ENCODE results near the gene RAB8A. TPM values are rescaled to one million over a fixed set of nuclear protein-coding genes. Genes with fewer than 3 reads are reported as not detected.

The RAB8A gene
- total RNA-seq, 1 experiment from 2014 or later, result 108 TPM

- Mint-ChIP-seq H3K27ac (ENCODE audit: unreplicated experiment) (peak overlapping the region; percentile 91), H3K4me3 (ENCODE audit: unreplicated experiment) (no peak overlapping the region), H3K27me3 (ENCODE audit: insufficient read depth, unreplicated experiment) (no peaks in the 10 kb centered on the region), H3K4me1 (ENCODE audit: low read depth, unreplicated experiment) (peaks cover 41% of the 10 kb centered on the region), H3K36me3 (ENCODE audit: insufficient read depth, unreplicated experiment) (peaks cover 100% of the 10 kb centered on the region), H3K9me3 (ENCODE audit: unreplicated experiment) (no peaks in the 10 kb centered on the region)
- Histone ChIP-seq H3K27me3 (replicated peaks; ENCODE audit: control insufficient read depth, insufficient read depth, low read length) (no peaks in the 10 kb centered on the region), H3K4me1 (peaks cover 84% of the 10 kb centered on the region), H3K36me3 (ENCODE audit: control insufficient read depth, insufficient read depth, low read length) (peaks cover 8% of the 10 kb centered on the region), H3K9me3 (0 out of 2 replicates have a peak, but pooled peaks cover 3% of the 10 kb centered on the region), H3K4me3 (ENCODE audit: low read depth, low read length) (no peak overlapping the region)
- ChIA-PET CTCF (no interaction called here), POLR2A (interaction anchor here (0.7 to 1.3 kb wide), 2 partner anchors 14 to 90 kb away, joined by 4 to 7 read pairs; no protein-coding TSS in a partner anchor)
- intact Hi-C loops (cut with micrococcal nuclease; ENCODE audit: unreplicated experiment), result no loop called here
- TF ChIP-seq, protein P1, sequence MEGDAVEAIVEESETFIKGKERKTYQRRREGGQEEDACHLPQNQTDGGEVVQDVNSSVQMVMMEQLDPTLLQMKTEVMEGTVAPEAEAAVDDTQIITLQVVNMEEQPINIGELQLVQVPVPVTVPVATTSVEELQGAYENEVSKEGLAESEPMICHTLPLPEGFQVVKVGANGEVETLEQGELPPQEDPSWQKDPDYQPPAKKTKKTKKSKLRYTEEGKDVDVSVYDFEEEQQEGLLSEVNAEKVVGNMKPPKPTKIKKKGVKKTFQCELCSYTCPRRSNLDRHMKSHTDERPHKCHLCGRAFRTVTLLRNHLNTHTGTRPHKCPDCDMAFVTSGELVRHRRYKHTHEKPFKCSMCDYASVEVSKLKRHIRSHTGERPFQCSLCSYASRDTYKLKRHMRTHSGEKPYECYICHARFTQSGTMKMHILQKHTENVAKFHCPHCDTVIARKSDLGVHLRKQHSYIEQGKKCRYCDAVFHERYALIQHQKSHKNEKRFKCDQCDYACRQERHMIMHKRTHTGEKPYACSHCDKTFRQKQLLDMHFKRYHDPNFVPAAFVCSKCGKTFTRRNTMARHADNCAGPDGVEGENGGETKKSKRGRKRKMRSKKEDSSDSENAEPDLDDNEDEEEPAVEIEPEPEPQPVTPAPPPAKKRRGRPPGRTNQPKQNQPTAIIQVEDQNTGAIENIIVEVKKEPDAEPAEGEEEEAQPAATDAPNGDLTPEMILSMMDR (IDR thresholded peaks at IDR 0.05; ENCODE audit: insufficient read depth in 1 of 2, low read depth in 1 of 2, low read length in 1 of 2, severe bottlenecking in 1 of 2, unreplicated experiment in 1 of 2), result no peak
- no peak for DNase-seq
- no TSS peak for BruUV-seq (replicated peaks)
Measured at GRCh38 chr19:16091546-16092475, 19.9 kb upstream of the RAB8A start.

- CTCF ChIA-PET, result interaction anchor here (0.6 to 1.1 kb wide), 5 partner anchors 9 to 87 kb away, joined by 3 to 7 read pairs (median 4); partner anchors contain the start of gene TPM4
- Mint-ChIP-seq H3K9me3 (ENCODE audit: unreplicated experiment) (no peaks in the 10 kb centered on the region), H3K27me3 (ENCODE audit: insufficient read depth, unreplicated experiment) (no peaks in the 10 kb centered on the region), H3K4me1 (ENCODE audit: low read depth, unreplicated experiment) (peaks cover 42% of the 10 kb centered on the region), H3K4me3 (ENCODE audit: unreplicated experiment) (peak overlapping the region; percentile 56), H3K27ac (ENCODE audit: unreplicated experiment) (peak overlapping the region; percentile 91), H3K36me3 (ENCODE audit: insufficient read depth, unreplicated experiment) (peaks cover 100% of the 10 kb centered on the region)
- Histone ChIP-seq H3K27me3 (replicated peaks; ENCODE audit: control insufficient read depth, insufficient read depth, low read length) (no peaks in the 10 kb centered on the region), H3K9me3 (0 out of 2 replicates have a peak, but pooled peaks cover 3% of the 10 kb centered on the region), H3K4me3 (ENCODE audit: low read depth, low read length) (no peak overlapping the region), H3K36me3 (ENCODE audit: control insufficient read depth, insufficient read depth, low read length) (peaks cover 8% of the 10 kb centered on the region), H3K4me1 (peaks cover 83% of the 10 kb centered on the region)
- BruUV-seq (replicated peaks), result no TSS peak
- TF ChIP-seq, protein P1 (IDR thresholded peaks at IDR 0.05; ENCODE audit: insufficient read depth in 1 of 2, low read depth in 1 of 2, low read length in 1 of 2, severe bottlenecking in 1 of 2, unreplicated experiment in 1 of 2), result no peak
- intact Hi-C loops (cut with micrococcal nuclease; ENCODE audit: unreplicated experiment), result no loop called here
- POLR2A ChIA-PET, result interaction anchor here (0.5 to 1.6 kb wide), 13 partner anchors 8 to 268 kb away, joined by 3 to 7 read pairs (median 4); partner anchors contain the start of genes AP1M1, FAM32A and TPM4
- peak; percentile 54 to 70 for DNase-seq
Measured at GRCh38 chr19:16094360-16095070, 17.2 kb upstream of the RAB8A start.

DNA sequence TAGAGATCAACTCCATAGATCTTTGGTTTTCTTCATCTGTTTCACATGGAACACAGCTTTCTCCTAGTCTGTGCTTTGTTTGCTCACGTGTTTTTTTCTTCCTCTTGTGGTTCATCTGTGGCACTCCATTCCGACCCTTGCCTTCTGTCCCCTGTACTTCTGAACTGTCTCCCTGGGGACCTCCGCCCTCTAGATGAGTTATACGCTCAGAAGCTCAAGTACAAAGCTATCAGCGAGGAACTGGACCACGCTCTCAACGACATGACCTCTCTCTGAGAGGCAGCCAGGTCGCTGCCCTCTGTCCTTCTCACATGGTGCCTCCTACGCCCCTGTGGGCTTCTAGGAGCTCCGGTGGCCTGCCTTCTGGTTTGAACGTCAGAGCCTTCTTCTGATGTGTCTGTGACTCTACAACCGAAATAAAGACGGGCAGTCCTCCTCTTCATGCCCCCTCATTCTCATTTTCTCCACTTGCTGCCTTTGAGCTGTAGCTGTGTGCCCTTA, 16.6 kb upstream of the RAB8A start:
- TF ChIP-seq, protein P1 (IDR thresholded peaks at IDR 0.05; ENCODE audit: insufficient read depth in 1 of 2, low read depth in 1 of 2, low read length in 1 of 2, severe bottlenecking in 1 of 2, unreplicated experiment in 1 of 2), result no peak
- H3K27me3 ChIP-seq (replicated peaks; ENCODE audit: control insufficient read depth, insufficient read depth, low read length), result no peaks in the 10 kb centered on the region
- no peak for DNase-seq
- Mint-ChIP-seq H3K27ac (ENCODE audit: unreplicated experiment) (peak overlapping the region; percentile 91), H3K4me3 (ENCODE audit: unreplicated experiment) (peak overlapping the region; percentile 56), H3K27me3 (ENCODE audit: insufficient read depth, unreplicated experiment) (no peaks in the 10 kb centered on the region), H3K4me1 (ENCODE audit: low read depth, unreplicated experiment) (peaks cover 47% of the 10 kb centered on the region), H3K36me3 (ENCODE audit: insufficient read depth, unreplicated experiment) (peaks cover 100% of the 10 kb centered on the region), H3K9me3 (ENCODE audit: unreplicated experiment) (no peaks in the 10 kb centered on the region)
- 0 out of 2 replicates have a peak, but pooled peaks cover 3% of the 10 kb centered on the region for H3K9me3 ChIP-seq
- CTCF ChIA-PET, result interaction anchor here (0.9 to 1.1 kb wide), 2 partner anchors 19 to 53 kb away, joined by 3 to 7 read pairs; partner anchors contain the start of gene TPM4
- H3K4me3 ChIP-seq (ENCODE audit: low read depth, low read length), result no peak overlapping the region
- POLR2A ChIA-PET, result interaction anchor here (0.6 to 1.6 kb wide), 13 partner anchors 7 to 269 kb away, joined by 3 to 7 read pairs (median 4); partner anchors contain the start of genes AP1M1, FAM32A and TPM4
- intact Hi-C loops (cut with micrococcal nuclease; ENCODE audit: unreplicated experiment), result no loop called here
- H3K4me1 ChIP-seq, result peaks cover 85% of the 10 kb centered on the region
- H3K36me3 ChIP-seq (ENCODE audit: control insufficient read depth, insufficient read depth, low read length), result peaks cover 8% of the 10 kb centered on the region
- TSS peak; percentile 81 for BruUV-seq (replicated peaks)
